Kidney epithelial cell (primary cell): ENCODE measurements around the gene HDAC1. TPM values are rescaled to one million over a fixed set of nuclear protein-coding genes. Genes with fewer than 3 reads are reported as not detected.

Experiments
- DNase-seq: peaks from one replicate; pipeline ENCODE4 v3.0.0-alpha.2; 2010; ENCODE audit warnings: low read depth
- H3K27me3 ChIP-seq: 2 replicates; pipeline ENCODE4 v1.6.0; 2011; ENCODE audit warnings: low read length; ENCODE audit not compliant: control insufficient read depth, insufficient read depth
- H3K36me3 ChIP-seq: 2 replicates; pipeline ENCODE4 v1.5.1; 2011; ENCODE audit warnings: low read length; ENCODE audit not compliant: control insufficient read depth, insufficient read depth
- H3K4me3 ChIP-seq: 2 replicates; pipeline ENCODE4 v1.5.1; 2011; ENCODE audit warnings: low read depth, mild to moderate bottlenecking, control low read depth, low read length
- total RNA-seq: library from RNA; depleted of rRNA; stranded (reverse); fragments of >200 nt; gene quantifications from 2 replicates; pipeline ENCODE4 v1.2.3, GENCODE V29; 2015
- TF ChIP-seq, protein P1 (sequence below): IDR thresholded peaks from 2 replicates; pipeline ENCODE4 v1.5.1; 2011; ENCODE audit warnings: mild to moderate bottlenecking, moderate library complexity, low read length, control low read depth, inconsistent platforms; ENCODE audit not compliant: insufficient read depth, poor library complexity, severe bottlenecking

Gene HDAC1
- total RNA-seq, 1 donor from 2014 or later: 85.7 TPM

DNA sequence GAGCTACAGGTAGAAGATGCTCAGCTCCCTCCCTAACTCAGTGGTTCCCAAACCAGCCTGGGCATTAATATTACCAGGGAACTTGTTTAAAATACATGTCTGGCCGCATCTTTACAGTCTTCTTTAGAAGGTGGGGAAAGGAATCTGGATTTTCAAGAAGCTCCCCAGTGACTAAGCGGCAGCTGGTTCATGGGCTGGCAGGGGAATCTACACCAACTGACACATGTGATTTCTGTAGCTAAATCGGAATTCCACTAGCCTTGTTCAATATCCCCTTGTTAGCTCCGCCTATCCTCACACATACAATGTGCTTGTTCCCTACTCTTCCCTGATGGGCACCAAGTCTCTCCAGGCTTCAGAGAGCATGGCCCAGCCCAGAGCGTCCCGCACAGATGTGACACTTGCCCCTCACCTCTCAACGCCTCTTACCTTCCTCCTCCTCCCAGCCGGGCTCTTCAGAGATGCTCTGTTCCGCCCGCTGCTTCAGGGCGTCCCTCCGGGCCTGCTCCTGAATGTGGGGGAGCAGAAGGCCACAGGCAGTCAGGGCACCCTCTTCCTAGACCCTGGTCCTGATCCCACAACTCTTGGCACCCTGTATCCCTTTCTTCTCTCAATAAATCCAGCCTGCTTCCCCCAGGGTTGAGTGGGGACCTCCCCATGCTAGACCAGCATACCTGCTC is 85.8 kb downstream of the HDAC1 start:
- Histone ChIP-seq H3K27me3 (no peaks in the 10 kb centered on the region), H3K36me3 (peaks cover 3% of the 10 kb centered on the region), H3K4me3 (no peak overlapping the region)
- no peak for DNase-seq
- TF ChIP-seq, protein P1, sequence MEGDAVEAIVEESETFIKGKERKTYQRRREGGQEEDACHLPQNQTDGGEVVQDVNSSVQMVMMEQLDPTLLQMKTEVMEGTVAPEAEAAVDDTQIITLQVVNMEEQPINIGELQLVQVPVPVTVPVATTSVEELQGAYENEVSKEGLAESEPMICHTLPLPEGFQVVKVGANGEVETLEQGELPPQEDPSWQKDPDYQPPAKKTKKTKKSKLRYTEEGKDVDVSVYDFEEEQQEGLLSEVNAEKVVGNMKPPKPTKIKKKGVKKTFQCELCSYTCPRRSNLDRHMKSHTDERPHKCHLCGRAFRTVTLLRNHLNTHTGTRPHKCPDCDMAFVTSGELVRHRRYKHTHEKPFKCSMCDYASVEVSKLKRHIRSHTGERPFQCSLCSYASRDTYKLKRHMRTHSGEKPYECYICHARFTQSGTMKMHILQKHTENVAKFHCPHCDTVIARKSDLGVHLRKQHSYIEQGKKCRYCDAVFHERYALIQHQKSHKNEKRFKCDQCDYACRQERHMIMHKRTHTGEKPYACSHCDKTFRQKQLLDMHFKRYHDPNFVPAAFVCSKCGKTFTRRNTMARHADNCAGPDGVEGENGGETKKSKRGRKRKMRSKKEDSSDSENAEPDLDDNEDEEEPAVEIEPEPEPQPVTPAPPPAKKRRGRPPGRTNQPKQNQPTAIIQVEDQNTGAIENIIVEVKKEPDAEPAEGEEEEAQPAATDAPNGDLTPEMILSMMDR: no peak

DNA sequence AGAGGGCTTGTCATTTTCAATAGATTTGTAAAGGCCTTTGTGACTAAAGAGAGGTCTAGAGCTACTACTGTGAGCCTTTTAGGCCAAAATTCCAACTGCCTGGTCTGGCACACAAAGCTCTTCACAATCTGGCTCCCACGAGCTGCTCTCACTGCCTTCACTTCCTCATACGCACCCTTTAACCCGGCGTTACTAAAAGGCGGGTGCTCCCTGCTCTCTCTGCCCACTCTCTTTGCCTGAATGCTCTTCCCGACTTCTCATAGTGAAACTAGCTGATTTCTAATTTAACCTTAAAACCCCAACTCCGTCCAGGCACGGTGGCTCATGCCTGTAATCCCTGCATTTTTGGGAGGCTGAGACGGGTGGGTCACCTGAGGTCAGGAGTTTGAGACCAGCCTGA is 88.2 kb downstream of the HDAC1 start:
- Histone ChIP-seq H3K4me3 (no peak overlapping the region), H3K36me3 (peaks cover 5% of the 10 kb centered on the region), H3K27me3 (no peaks in the 10 kb centered on the region)
- DNase-seq: no peak
- TF ChIP-seq, protein P1: no peak

Other genes starting within 250 kb of the HDAC1 start
- 5.2 and 5.8 TPM in 2 replicates for gene TMEM39B, start 219.1 kb upstream of the HDAC1 start, total RNA-seq
- 46.5 and 47.0 TPM in 2 replicates for gene KPNA6, start 184.0 kb upstream of the HDAC1 start, total RNA-seq
- gene TXLNA, start 112.4 kb upstream of the HDAC1 start, total RNA-seq: 69.6 and 74.8 TPM in 2 replicates
- gene CCDC28B, start 91.5 kb upstream of the HDAC1 start, total RNA-seq: 7.0 and 8.8 TPM in 2 replicates
- gene IQCC, start 86.4 kb upstream of the HDAC1 start, total RNA-seq: 2.5 and 5.3 TPM in 2 replicates
- gene DCDC2B, start 83.0 kb upstream of the HDAC1 start, total RNA-seq: not detected in 2 replicates
- gene TMEM234, start 69.7 kb upstream of the HDAC1 start, total RNA-seq: 20.2 and 21.1 TPM in 2 replicates
- gene EIF3I, start 69.7 kb upstream of the HDAC1 start, total RNA-seq: 265 and 275 TPM in 2 replicates
- gene FAM167B, start 44.9 kb upstream of the HDAC1 start, total RNA-seq: 2.7 TPM in 1 of 2 replicates, not detected in the other
- gene LCK, start 40.8 kb upstream of the HDAC1 start, total RNA-seq: 6.2 and 10.3 TPM in 2 replicates
- 184 and 187 TPM in 2 replicates for gene MARCKSL1, start 44.1 kb downstream of the HDAC1 start, total RNA-seq
- gene FAM229A, start 70.4 kb downstream of the HDAC1 start, total RNA-seq: 3.4 and 7.5 TPM in 2 replicates
- not detected in 2 replicates for gene TSSK3, start 70.5 kb downstream of the HDAC1 start, total RNA-seq
- 81.6 and 83.6 TPM in 2 replicates for gene BSDC1, start 102.4 kb downstream of the HDAC1 start, total RNA-seq
- 0.07 and 0.13 TPM in 2 replicates for gene ZBTB8B, start 173.0 kb downstream of the HDAC1 start, total RNA-seq
- 7.5 and 9.0 TPM in 2 replicates for gene ZBTB8A, start 247.3 kb downstream of the HDAC1 start, total RNA-seq